Endodermal cell (in vitro differentiated cells): ENCODE data around the gene MKLN1. TPM values are rescaled to one million over a fixed set of nuclear protein-coding genes. Genes with fewer than 3 reads are reported as not detected.

Source experiments
- DNase-seq: peaks from one replicate; pipeline ENCODE4 v3.0.0-alpha.2; 2017
- H3K27ac ChIP-seq: 2 replicates; pipeline ENCODE4 v1.5.1; 2013; ENCODE audit warnings: mild to moderate bottlenecking, low read depth, low read length, moderate library complexity
- H3K27me3 ChIP-seq: 2 replicates; pipeline ENCODE4 v1.6.1; 2013; ENCODE audit warnings: mild to moderate bottlenecking, low read length, moderate library complexity; ENCODE audit not compliant: insufficient read depth, control insufficient read depth, poor library complexity, severe bottlenecking
- H3K36me3 ChIP-seq: 2 replicates; pipeline ENCODE4 v1.7.0; 2013; ENCODE audit warnings: mild to moderate bottlenecking, low read length, moderate library complexity; ENCODE audit not compliant: control insufficient read depth, insufficient read depth
- H3K4me1 ChIP-seq: one replicate; pipeline ENCODE4 v1.7.0; 2013; ENCODE audit warnings: low read length; ENCODE audit not compliant: control insufficient read depth, insufficient read depth
- H3K4me3 ChIP-seq: 2 replicates; pipeline ENCODE4 v1.5.1; 2013; ENCODE audit warnings: mild to moderate bottlenecking, low read length, moderate library complexity
- H3K9ac ChIP-seq: 2 replicates; pipeline ENCODE4 v1.6.1; 2013; ENCODE audit warnings: mild to moderate bottlenecking, low read length, moderate library complexity; ENCODE audit not compliant: poor library complexity, severe bottlenecking; ENCODE audit errors: extremely low read depth
- H3K9me3 ChIP-seq: 2 replicates; pipeline ENCODE4 v1.6.1; 2013; ENCODE audit warnings: mild to moderate bottlenecking, low read length, moderate library complexity; ENCODE audit not compliant: control insufficient read depth
- H3K27ac Mint-ChIP-seq: 2 replicates; pipeline ENCODE4 v1.8.0; 2020; ENCODE audit warnings: mixed read lengths
- H3K27me3 Mint-ChIP-seq: 2 replicates; pipeline ENCODE4 v1.8.0; 2021; ENCODE audit warnings: mild to moderate bottlenecking, mixed read lengths; ENCODE audit not compliant: insufficient read depth
- H3K36me3 Mint-ChIP-seq: 2 replicates; pipeline ENCODE4 v1.8.0; 2020; ENCODE audit warnings: low read depth, mixed read lengths
- H3K4me1 Mint-ChIP-seq: 2 replicates; pipeline ENCODE4 v1.8.0; 2020; ENCODE audit warnings: mixed read lengths
- H3K4me3 Mint-ChIP-seq: 2 replicates; pipeline ENCODE4 v1.8.0; 2020; ENCODE audit warnings: mild to moderate bottlenecking, moderate library complexity, mixed read lengths
- H3K9me3 Mint-ChIP-seq: 2 replicates; pipeline ENCODE4 v1.8.0; 2020; ENCODE audit warnings: mild to moderate bottlenecking, mixed read lengths
- WGBS, 2 experiments: methylation state at CpG; one replicate each; pipeline versions ENCODE4 v1.1.5 to v1.1.7; 2013; ENCODE audit warnings: missing lambda C conversion rate in 2 of 2, mixed read lengths in 1 of 2; ENCODE audit not compliant: insufficient coverage in 1 of 2, insufficient read length in 1 of 2; 5-methylcytosine and 5-hydroxymethylcytosine counted together
- total RNA-seq, 2 donors: library from RNA; stranded (reverse); fragmentation: NEBNext Ultra II Directional in 1 of 2; extraction: Animal tissue kit (Norgen Biotek cat#: 25700) in 1 of 2; gene quantifications; 2 replicates in 1 of 2; 3 replicates in 1 of 2; pipeline ENCODE4 v1.2.1, GENCODE V29; 2021
- TF ChIP-seq, protein P1 (sequence below): fragments of 200-600 bp; sonication (generic); conservative IDR thresholded peaks from 2 replicates; pipeline ENCODE4 v1.5.0; 2021; ENCODE audit warnings: antibody characterized with exemption, mild to moderate bottlenecking

The MKLN1 gene
- total RNA-seq, 2 donors from 2014 or later = 69.3 to 71.8 TPM

DNA sequence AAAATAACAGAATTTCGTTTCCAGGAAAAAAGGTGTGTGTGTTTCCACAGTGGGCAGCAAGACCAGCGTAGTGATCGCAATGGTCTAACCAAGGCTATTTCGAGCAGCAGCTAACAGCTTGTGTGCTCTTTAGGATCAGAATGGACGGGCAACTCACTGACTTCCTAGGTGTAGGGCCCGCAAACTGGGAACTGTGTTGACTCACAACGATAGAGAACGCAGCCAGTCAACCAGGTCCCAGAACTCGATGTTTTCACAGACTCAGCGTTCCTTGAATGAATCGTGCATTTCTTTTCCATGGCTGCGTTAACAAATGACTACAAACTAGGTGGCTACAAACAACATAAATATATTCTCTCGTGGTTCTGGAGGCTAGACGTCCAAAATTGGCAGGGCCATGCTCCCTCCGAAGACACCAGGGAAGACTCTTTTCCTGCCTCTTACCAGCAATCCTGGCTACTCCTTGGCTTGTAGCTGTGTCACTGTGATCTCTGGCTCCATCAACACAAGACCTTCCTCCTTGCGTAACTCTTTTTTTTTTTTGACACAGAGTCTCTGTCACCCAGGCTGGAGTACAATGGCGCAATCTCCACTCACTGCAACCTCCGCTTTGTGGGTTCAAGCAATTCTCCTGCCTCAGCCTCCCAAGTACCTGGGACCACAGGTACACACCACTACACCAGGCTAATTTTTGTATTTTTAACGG is 189.7 kb downstream of the MKLN1 start:
- H3K4me3 Mint-ChIP-seq = no peak overlapping the region
- DNase-seq = no peak
- Histone ChIP-seq H3K27me3 (no peaks in the 10 kb centered on the region), H3K9ac (no peak overlapping the region), H3K27ac (no peak overlapping the region), H3K4me1 (peaks cover 19% of the 10 kb centered on the region), H3K36me3 (peaks cover 64% of the 10 kb centered on the region), H3K4me3 (no peak overlapping the region), H3K9me3 (no peaks in the 10 kb centered on the region)
- TF ChIP-seq, protein P1, sequence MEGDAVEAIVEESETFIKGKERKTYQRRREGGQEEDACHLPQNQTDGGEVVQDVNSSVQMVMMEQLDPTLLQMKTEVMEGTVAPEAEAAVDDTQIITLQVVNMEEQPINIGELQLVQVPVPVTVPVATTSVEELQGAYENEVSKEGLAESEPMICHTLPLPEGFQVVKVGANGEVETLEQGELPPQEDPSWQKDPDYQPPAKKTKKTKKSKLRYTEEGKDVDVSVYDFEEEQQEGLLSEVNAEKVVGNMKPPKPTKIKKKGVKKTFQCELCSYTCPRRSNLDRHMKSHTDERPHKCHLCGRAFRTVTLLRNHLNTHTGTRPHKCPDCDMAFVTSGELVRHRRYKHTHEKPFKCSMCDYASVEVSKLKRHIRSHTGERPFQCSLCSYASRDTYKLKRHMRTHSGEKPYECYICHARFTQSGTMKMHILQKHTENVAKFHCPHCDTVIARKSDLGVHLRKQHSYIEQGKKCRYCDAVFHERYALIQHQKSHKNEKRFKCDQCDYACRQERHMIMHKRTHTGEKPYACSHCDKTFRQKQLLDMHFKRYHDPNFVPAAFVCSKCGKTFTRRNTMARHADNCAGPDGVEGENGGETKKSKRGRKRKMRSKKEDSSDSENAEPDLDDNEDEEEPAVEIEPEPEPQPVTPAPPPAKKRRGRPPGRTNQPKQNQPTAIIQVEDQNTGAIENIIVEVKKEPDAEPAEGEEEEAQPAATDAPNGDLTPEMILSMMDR = no peak
- H3K27ac Mint-ChIP-seq = peak overlapping the region; percentile 79
- no peaks in the 10 kb centered on the region for H3K9me3 Mint-ChIP-seq
- H3K4me1 Mint-ChIP-seq = peaks cover 55% of the 10 kb centered on the region
- H3K27me3 Mint-ChIP-seq = no peaks in the 10 kb centered on the region
- H3K36me3 Mint-ChIP-seq = peaks cover 42% of the 10 kb centered on the region
- WGBS, 2 experiments = 93 to 94% methylated on average over 19 of the region's 19 CpGs

DNA sequence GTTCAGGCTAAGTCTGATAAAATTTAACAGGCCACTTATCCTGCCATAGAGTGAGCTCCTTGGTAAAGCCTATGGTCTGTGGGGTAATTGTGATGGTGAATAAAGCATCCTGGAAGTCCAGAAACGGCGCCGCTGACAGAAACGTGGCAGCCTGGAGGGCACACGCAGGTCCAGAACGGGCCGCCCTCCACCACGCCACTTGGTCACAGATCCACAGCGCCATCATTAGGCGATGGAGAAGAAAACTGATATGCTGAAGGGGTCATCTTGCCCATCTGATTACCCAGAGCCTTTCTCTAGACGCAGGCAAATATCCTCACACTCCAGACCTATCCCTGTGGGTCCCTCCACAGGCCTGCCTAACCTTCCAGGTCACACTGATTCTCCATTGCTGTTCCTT is 190.9 kb downstream of the MKLN1 start:
- Mint-ChIP-seq H3K27ac (peak overlapping the region; percentile 44), H3K27me3 (no peaks in the 10 kb centered on the region), H3K4me1 (peaks cover 56% of the 10 kb centered on the region), H3K36me3 (peaks cover 35% of the 10 kb centered on the region), H3K4me3 (no peak overlapping the region), H3K9me3 (no peaks in the 10 kb centered on the region)
- DNase-seq = no peak
- no peak overlapping the region for H3K27ac ChIP-seq
- peaks cover 62% of the 10 kb centered on the region for H3K36me3 ChIP-seq
- TF ChIP-seq, protein P1 = no peak
- H3K4me1 ChIP-seq = peaks cover 20% of the 10 kb centered on the region
- H3K9me3 ChIP-seq = no peaks in the 10 kb centered on the region
- no peaks in the 10 kb centered on the region for H3K27me3 ChIP-seq
- H3K4me3 ChIP-seq = peak overlapping the region; percentile 9
- no peak overlapping the region for H3K9ac ChIP-seq
- 96% methylated on average over 11 of the region's 11 CpGs for WGBS, 2 experiments

DNA sequence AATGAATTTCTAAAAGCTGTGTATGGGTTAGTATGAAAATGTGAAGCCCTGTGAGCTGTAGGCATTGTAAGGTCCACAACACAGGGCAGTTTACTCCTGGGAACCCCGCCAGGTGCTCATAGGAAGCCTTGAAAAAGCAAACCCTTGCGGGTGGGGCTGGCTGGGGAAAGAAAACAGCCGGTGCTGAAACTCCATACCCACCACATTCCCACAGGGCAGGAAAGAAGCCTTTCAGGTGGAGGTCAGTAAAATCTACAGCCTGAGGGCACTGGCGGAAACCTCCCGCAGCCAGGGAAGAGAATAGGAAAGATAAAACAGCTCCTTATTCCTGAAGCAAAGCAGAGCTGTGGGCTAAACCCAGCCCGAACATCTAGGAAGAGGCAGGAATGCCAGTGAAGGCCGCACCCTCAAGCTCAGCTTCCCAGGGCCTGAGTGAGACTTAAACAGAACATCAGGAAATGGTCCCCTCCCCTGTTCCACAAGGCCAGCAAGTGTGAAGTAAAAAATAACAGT is 194.0 kb downstream of the MKLN1 start:
- H3K9ac ChIP-seq = no peak overlapping the region
- no peaks in the 10 kb centered on the region for H3K9me3 Mint-ChIP-seq
- peaks cover 63% of the 10 kb centered on the region for H3K36me3 ChIP-seq
- DNase-seq = peak; percentile 77
- peaks cover 18% of the 10 kb centered on the region for H3K4me1 ChIP-seq
- H3K27me3 ChIP-seq = no peaks in the 10 kb centered on the region
- H3K27ac ChIP-seq = no peak overlapping the region
- no peak overlapping the region for H3K4me3 ChIP-seq
- TF ChIP-seq, protein P1 = no peak
- H3K9me3 ChIP-seq = no peaks in the 10 kb centered on the region
- no peak overlapping the region for H3K4me3 Mint-ChIP-seq
- H3K27me3 Mint-ChIP-seq = no peaks in the 10 kb centered on the region
- peaks cover 57% of the 10 kb centered on the region for H3K4me1 Mint-ChIP-seq
- H3K27ac Mint-ChIP-seq = peak overlapping the region; percentile 93
- H3K36me3 Mint-ChIP-seq = peaks cover 34% of the 10 kb centered on the region
- 84% methylated on average over 4 to 7 of the region's 7 CpGs for WGBS, 2 experiments
